PC-3 (cell line): ENCODE measurements around the gene CCDC91. TPM values are rescaled to one million over a fixed set of nuclear protein-coding genes. Genes with fewer than 3 reads are reported as not detected.

ENCODE experiments used
- ATAC-seq: fragments of 200-7000 bp; cut with Tn5 transposase; 2 replicates; pipeline ENCODE4 v1.9.1; 2020; ENCODE audit warnings: mild to moderate bottlenecking, moderate library complexity
- BruUV-seq: library from RNA; stranded (reverse); fragments of 400-500 nt; replicated peaks from 2 replicates; lab custom pipeline; 2021; lab: Mats Ljungman, UMichigan
- CTCF ChIA-PET: fragments of 300-600 bp; sonication (Branson Sonifier 250); formaldehyde crosslinking; loops from one replicate; lab custom pipeline; 2022; ENCODE audit warnings: antibody characterized with exemption; lab: Charles Lee
- POLR2A ChIA-PET: fragments of 300-600 bp; sonication (Branson Sonifier 250); formaldehyde crosslinking; loops from one replicate; lab custom pipeline; 2022; ENCODE audit warnings: antibody characterized with exemption; ENCODE audit not compliant: unreplicated experiment; lab: Charles Lee
- DNase-seq: peaks from one replicate; pipeline ENCODE4 v3.0.0-alpha.2; 2015
- H2AFZ ChIP-seq: fragments of 300-600 bp; sonication (generic); 2 replicates; pipeline ENCODE4 v1.6.0; 2016; ENCODE audit warnings: antibody characterized with exemption, low read length
- H3F3A ChIP-seq: fragments of 300-600 bp; sonication (generic); one replicate; pipeline ENCODE4 v1.6.0; 2017; ENCODE audit warnings: antibody characterized with exemption, low read length, control low read depth, mild to moderate bottlenecking; ENCODE audit not compliant: unreplicated experiment
- H3K27ac ChIP-seq: fragments of 300-600 bp; sonication (generic); 2 replicates; pipeline ENCODE4 v1.5.1; 2016; ENCODE audit warnings: mild to moderate bottlenecking, low read length
- H3K27me3 ChIP-seq: fragments of 300-600 bp; sonication (generic); 2 replicates; pipeline ENCODE4 v1.6.1; 2016; ENCODE audit warnings: low read length, mixed read lengths
- H3K36me3 ChIP-seq: fragments of 300-600 bp; sonication (generic); 2 replicates; pipeline ENCODE4 v1.6.1; 2016; ENCODE audit warnings: low read depth, mixed run types, low read length, mixed read lengths
- H3K4me1 ChIP-seq: fragments of 300-600 bp; sonication (generic); 2 replicates; pipeline ENCODE4 v1.5.1; 2016; ENCODE audit warnings: low read length; ENCODE audit not compliant: insufficient read depth
- H3K4me2 ChIP-seq: fragments of 300-600 bp; sonication (generic); 2 replicates; pipeline ENCODE4 v1.6.0; 2016; ENCODE audit warnings: low read length
- H3K4me3 ChIP-seq: fragments of 300-600 bp; sonication (generic); 2 replicates; pipeline ENCODE4 v1.5.1; 2016; ENCODE audit warnings: mild to moderate bottlenecking, low read length, mixed read lengths
- H3K79me2 ChIP-seq: fragments of 300-600 bp; sonication (generic); 2 replicates; pipeline ENCODE4 v1.6.1; 2017; ENCODE audit warnings: low read length, mixed read lengths
- H3K9ac ChIP-seq: fragments of 300-600 bp; sonication (generic); 2 replicates; pipeline ENCODE4 v1.6.0; 2016; ENCODE audit warnings: mild to moderate bottlenecking, low read length
- H3K9me2 ChIP-seq: fragments of 300-600 bp; sonication (generic); replicated peaks from 2 replicates; pipeline ENCODE4 v1.6.1; 2016; ENCODE audit warnings: mixed run types, low read length, mixed read lengths
- H3K9me3 ChIP-seq: fragments of 300-600 bp; sonication (generic); 2 replicates; pipeline ENCODE4 v1.6.1; 2016; ENCODE audit warnings: low read length, mixed read lengths
- H4K20me1 ChIP-seq: fragments of 300-600 bp; sonication (generic); 2 replicates; pipeline ENCODE4 v1.6.1; 2016; ENCODE audit warnings: low read length, mixed read lengths
- EZH2 ChIP-seq: fragments of 300-600 bp; sonication (generic); IDR thresholded peaks from one replicate; pipeline ENCODE4 v1.6.1; 2017; ENCODE audit warnings: antibody characterized with exemption, mild to moderate bottlenecking, low read length; ENCODE audit not compliant: unreplicated experiment
- EZH2phosphoT487 ChIP-seq: fragments of 300-600 bp; sonication (generic); IDR thresholded peaks from 2 replicates; pipeline ENCODE4 v1.6.1; 2018; ENCODE audit warnings: mild to moderate bottlenecking, antibody characterized with exemption, low read length, borderline replicate concordance
- intact Hi-C: fragments of 100-400 bp; cut with micrococcal nuclease; formaldehyde crosslinking; loops from 2 replicates; pipeline ENCODE4 v1.9.0; 2023
- total RNA-seq: library from RNA; depleted of rRNA; stranded (reverse); fragments of >200 nt; gene quantifications from 2 replicates; pipeline ENCODE4 v1.2.3, GENCODE V29; 2014
- TF ChIP-seq, protein P1 (sequence below): fragments of 300-600 bp; sonication (generic); conservative IDR thresholded peaks from 2 replicates; pipeline ENCODE4 v1.5.1; 2017; ENCODE audit warnings: antibody characterized with exemption, low read depth, mild to moderate bottlenecking, low read length

Gene CCDC91
- total RNA-seq, 1 experiment from 2014 or later = 15.7 TPM

GRCh38 chr12:28574746-28575592 lies 384.7 kb downstream of the CCDC91 start:
- POLR2A ChIA-PET = no interaction called here
- Histone ChIP-seq H3K9ac (no peak overlapping the region), H3K79me2 (no peaks in the 10 kb centered on the region), H3K27me3 (no peaks in the 10 kb centered on the region), H2AFZ (no peak overlapping the region), H3K27ac (no peak overlapping the region), H3K9me3 (no peaks in the 10 kb centered on the region), H3K4me3 (no peak overlapping the region), H3K4me1 (peaks cover 30% of the 10 kb centered on the region), H3K4me2 (no peak overlapping the region), H3F3A (no peaks in the 10 kb centered on the region), H4K20me1 (no peaks in the 10 kb centered on the region), H3K9me2 (no peaks in the 10 kb centered on the region), H3K36me3 (no peaks in the 10 kb centered on the region)
- DNase-seq = peak; percentile 21
- no peak for ATAC-seq
- intact Hi-C loops = no loop called here
- CTCF ChIA-PET = no interaction called here
- BruUV-seq = no TSS peak
- TF ChIP-seq EZH2phosphoT487 (no peak), EZH2 (no peak)
- TF ChIP-seq, protein P1, sequence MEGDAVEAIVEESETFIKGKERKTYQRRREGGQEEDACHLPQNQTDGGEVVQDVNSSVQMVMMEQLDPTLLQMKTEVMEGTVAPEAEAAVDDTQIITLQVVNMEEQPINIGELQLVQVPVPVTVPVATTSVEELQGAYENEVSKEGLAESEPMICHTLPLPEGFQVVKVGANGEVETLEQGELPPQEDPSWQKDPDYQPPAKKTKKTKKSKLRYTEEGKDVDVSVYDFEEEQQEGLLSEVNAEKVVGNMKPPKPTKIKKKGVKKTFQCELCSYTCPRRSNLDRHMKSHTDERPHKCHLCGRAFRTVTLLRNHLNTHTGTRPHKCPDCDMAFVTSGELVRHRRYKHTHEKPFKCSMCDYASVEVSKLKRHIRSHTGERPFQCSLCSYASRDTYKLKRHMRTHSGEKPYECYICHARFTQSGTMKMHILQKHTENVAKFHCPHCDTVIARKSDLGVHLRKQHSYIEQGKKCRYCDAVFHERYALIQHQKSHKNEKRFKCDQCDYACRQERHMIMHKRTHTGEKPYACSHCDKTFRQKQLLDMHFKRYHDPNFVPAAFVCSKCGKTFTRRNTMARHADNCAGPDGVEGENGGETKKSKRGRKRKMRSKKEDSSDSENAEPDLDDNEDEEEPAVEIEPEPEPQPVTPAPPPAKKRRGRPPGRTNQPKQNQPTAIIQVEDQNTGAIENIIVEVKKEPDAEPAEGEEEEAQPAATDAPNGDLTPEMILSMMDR = no peak

GRCh38 chr12:28575593-28576205 lies 385.4 kb downstream of the CCDC91 start:
- no peaks in the 10 kb centered on the region for H3K9me3 ChIP-seq
- H3K4me2 ChIP-seq = no peak overlapping the region
- ChIA-PET POLR2A (interaction anchor here (0.7 kb wide), 1 partner anchor 554 kb away, joined by 7 read pairs; no protein-coding TSS in a partner anchor), CTCF (no interaction called here)
- H3K27ac ChIP-seq = no peak overlapping the region
- no peak overlapping the region for H3K9ac ChIP-seq
- H3F3A ChIP-seq = no peaks in the 10 kb centered on the region
- no peaks in the 10 kb centered on the region for H3K9me2 ChIP-seq
- intact Hi-C loops = no loop called here
- TF ChIP-seq, protein P1 = no peak
- TF ChIP-seq EZH2 (no peak), EZH2phosphoT487 (no peak)
- BruUV-seq = no TSS peak
- H3K4me1 ChIP-seq = peaks cover 23% of the 10 kb centered on the region
- no peak overlapping the region for H2AFZ ChIP-seq
- no peaks in the 10 kb centered on the region for H3K36me3 ChIP-seq
- no peaks in the 10 kb centered on the region for H3K27me3 ChIP-seq
- H4K20me1 ChIP-seq = no peaks in the 10 kb centered on the region
- DNase-seq (peak; percentile 52), ATAC-seq (peak; percentile 42; the same call in 1 of the 2 replicates)
- no peak overlapping the region for H3K4me3 ChIP-seq
- H3K79me2 ChIP-seq = no peaks in the 10 kb centered on the region

GRCh38 chr12:28578361-28578760 lies 388.1 kb downstream of the CCDC91 start:
- CTCF ChIA-PET = no interaction called here
- POLR2A ChIA-PET = no interaction called here
- no peak overlapping the region for H3K4me3 ChIP-seq
- H3K9me3 ChIP-seq = no peaks in the 10 kb centered on the region
- H2AFZ ChIP-seq = no peak overlapping the region
- no peak overlapping the region for H3K9ac ChIP-seq
- no peaks in the 10 kb centered on the region for H3K79me2 ChIP-seq
- H3K27ac ChIP-seq = no peak overlapping the region
- DNase-seq = no peak
- peaks cover 18% of the 10 kb centered on the region; the same call in 1 of the 2 replicates for H3K4me1 ChIP-seq
- BruUV-seq = no TSS peak
- H3F3A ChIP-seq = no peaks in the 10 kb centered on the region
- no peaks in the 10 kb centered on the region for H3K36me3 ChIP-seq
- intact Hi-C loops = no loop called here
- no peak overlapping the region for H3K4me2 ChIP-seq
- no peak for ATAC-seq
- no peaks in the 10 kb centered on the region for H3K9me2 ChIP-seq
- no peaks in the 10 kb centered on the region for H4K20me1 ChIP-seq
- H3K27me3 ChIP-seq = no peaks in the 10 kb centered on the region
- TF ChIP-seq EZH2 (no peak), EZH2phosphoT487 (no peak)
- TF ChIP-seq, protein P1 = no peak
